Transverse colon (tissue), 4 donors: ENCODE measurements around the gene TMEM129. TPM values are rescaled to one million over a fixed set of nuclear protein-coding genes. Genes with fewer than 3 reads are reported as not detected.
A peak's percentile ranks its signal among the peaks of the same experiment; 100 is the strongest.

Source experiments
- DNase-seq: peaks from one replicate; pipeline ENCODE4 v3.0.0-alpha.2; 2019
- H3K27ac ChIP-seq, 4 donors: fragments of 200-600 bp; sonication (generic); 2 replicates each; pipeline ENCODE4 v1.5.1; 2016 to 2018; ENCODE audit warnings: inconsistent platforms in 4 of 4
- H3K27me3 ChIP-seq: fragments of 200-600 bp; sonication (generic); 2 replicates; pipeline ENCODE4 v1.5.1; 2017; ENCODE audit warnings: inconsistent platforms
- H3K36me3 ChIP-seq, 4 donors: fragments of 200-600 bp; sonication (generic); 2 replicates each; pipeline ENCODE4 v1.5.1; 2017 to 2019; ENCODE audit warnings: inconsistent platforms in 4 of 4
- H3K4me1 ChIP-seq, 4 donors: fragments of 200-600 bp; sonication (generic); 2 replicates each; pipeline ENCODE4 v1.5.1; 2017 to 2020; ENCODE audit warnings: inconsistent platforms in 4 of 4
- H3K4me3 ChIP-seq, 4 donors: fragments of 200-600 bp; sonication (generic); 1 replicate in 1 of 4; 2 replicates in 3 of 4; pipeline versions ENCODE4 v1.5.1 to v1.6.1; 2017 to 2019; ENCODE audit warnings: inconsistent platforms in 4 of 4
- H3K9me3 ChIP-seq, 2 donors: fragments of 200-600 bp; sonication (generic); 2 replicates each; pipeline ENCODE4 v1.5.1; 2017 to 2019; ENCODE audit warnings: inconsistent platforms in 2 of 2
- EP300 ChIP-seq: sonication (generic); formaldehyde crosslinking; IDR thresholded peaks from one replicate; pipeline ENCODE4 v1.6.1; 2017; ENCODE audit warnings: antibody characterized with exemption, low read depth
- POLR2A ChIP-seq: fragments of 450-650 bp; IDR thresholded peaks from one replicate; pipeline ENCODE4 v1.6.1; 2016; ENCODE audit warnings: antibody characterized with exemption, mild to moderate bottlenecking, moderate library complexity
- POLR2AphosphoS5 ChIP-seq, 3 donors: sonication (generic); formaldehyde crosslinking; IDR thresholded peaks; one replicate each; pipeline ENCODE4 v1.6.1; 2016; ENCODE audit warnings: antibody characterized with exemption in 3 of 3
- WGBS, 2 donors: methylation state at CpG; one replicate each; pipeline ENCODE4 v1.1.5; 2018; ENCODE audit warnings: low coverage in 1 of 2; 5-methylcytosine and 5-hydroxymethylcytosine counted together
- in situ Hi-C, 4 donors: fragments of 200-750 bp; cut with MboI; loops; one replicate each; pipeline versions ENCODE4 v1.15.0 to v1.15.1; 2017; ENCODE audit warnings: low sequenced_read_pairs in 3 of 4, low pct_ligation_motif_present in 1 of 4, low pct_unique_long_range_greater_than_20kb in 1 of 4
- intact Hi-C: fragments of 100-400 bp; cut with DNase I; formaldehyde crosslinking; loops from one replicate; pipeline ENCODE4 v1.15.1; 2023; ENCODE audit warnings: low total_unique reads
- total RNA-seq, 4 donors: library from RNA; depleted of rRNA; stranded (reverse); fragments of >200 nt; gene quantifications; one replicate each; pipeline ENCODE4 v1.1.0, GENCODE V29; 2016
- TF ChIP-seq, protein P1 (sequence below), 5 experiments: fragments of 200-600 bp in 3 of 5; fragments of 450-650 bp in 2 of 5; sonication (generic) in 3 of 5; IDR thresholded peaks; 1 replicate in 2 of 5; 2 replicates in 3 of 5; pipeline ENCODE4 v1.5.1; 2016 to 2017; ENCODE audit warnings: antibody characterized with exemption in 5 of 5, inconsistent platforms in 3 of 5, mild to moderate bottlenecking in 2 of 5, moderate library complexity in 1 of 5

Gene TMEM129, protein sequence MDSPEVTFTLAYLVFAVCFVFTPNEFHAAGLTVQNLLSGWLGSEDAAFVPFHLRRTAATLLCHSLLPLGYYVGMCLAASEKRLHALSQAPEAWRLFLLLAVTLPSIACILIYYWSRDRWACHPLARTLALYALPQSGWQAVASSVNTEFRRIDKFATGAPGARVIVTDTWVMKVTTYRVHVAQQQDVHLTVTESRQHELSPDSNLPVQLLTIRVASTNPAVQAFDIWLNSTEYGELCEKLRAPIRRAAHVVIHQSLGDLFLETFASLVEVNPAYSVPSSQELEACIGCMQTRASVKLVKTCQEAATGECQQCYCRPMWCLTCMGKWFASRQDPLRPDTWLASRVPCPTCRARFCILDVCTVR
- 100 to 1,000 TPM in 1 of 4 donors, 10 to 100 TPM in 3; 66.1 to 116 (median 86.6) TPM for total RNA-seq

DNA sequence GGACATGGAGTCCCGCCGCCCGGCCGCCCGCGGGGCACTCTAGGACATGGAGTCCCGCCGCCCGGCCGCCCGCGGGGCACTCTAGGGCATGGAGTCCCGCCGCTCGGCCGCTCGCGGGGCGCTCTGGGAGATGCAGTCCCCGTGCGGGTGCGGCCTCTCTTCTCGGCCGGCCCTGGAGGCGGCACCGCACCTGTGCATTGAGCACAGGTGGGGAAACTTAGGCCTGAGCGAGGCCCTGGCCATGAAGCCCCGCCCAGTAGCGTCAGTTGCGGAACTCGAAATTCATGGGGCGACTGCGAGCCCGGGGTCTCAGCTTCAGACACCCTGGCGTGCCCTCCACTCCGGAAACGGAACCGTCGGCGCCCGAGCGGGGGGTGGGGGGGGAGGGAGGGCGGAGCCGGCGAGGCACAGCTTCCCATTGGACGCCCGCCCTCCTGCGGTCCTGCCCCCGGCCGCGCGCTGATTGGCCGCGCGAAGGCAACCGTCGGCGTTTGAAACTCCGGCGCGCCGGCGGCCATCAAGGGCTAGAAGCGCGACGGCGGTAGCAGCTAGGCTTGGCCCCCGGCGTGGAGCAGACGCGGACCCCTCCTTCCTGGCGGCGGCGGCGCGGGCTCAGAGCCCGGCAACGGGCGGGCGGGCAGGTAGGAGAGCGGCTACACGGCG lies at the start of gene TMEM129, which contains the start of gene TACC3:
TMEM129 (minus strand) TSS at position 321 of the 663 bp plus-strand sequence. CDS start 486 bp downstream, outside the sequence.
TACC3 (plus strand) TSS at position 519 of the 663 bp plus-strand sequence. CDS start 1,901 bp downstream, outside the sequence.
- H3K4me1 ChIP-seq = peaks cover 12 to 40% (median 32%) of the 10 kb centered on the region in 4 donors
- in situ Hi-C loops (no loop called here), intact Hi-C loops (no loop called here)
- H3K27ac ChIP-seq = peak within 1 kb of the TSS; percentile 94 to 99 (median 98)
- H3K4me3 ChIP-seq = peak within 1 kb of the TSS; percentile 34 to 82 (median 80)
- WGBS, 2 donors = 0% methylated on average over 28 of the region's 83 CpGs; no CpG with 5 or more reads in 1 of the 2 donors
- DNase-seq = peak; percentile 97
- TF ChIP-seq, protein P1, sequence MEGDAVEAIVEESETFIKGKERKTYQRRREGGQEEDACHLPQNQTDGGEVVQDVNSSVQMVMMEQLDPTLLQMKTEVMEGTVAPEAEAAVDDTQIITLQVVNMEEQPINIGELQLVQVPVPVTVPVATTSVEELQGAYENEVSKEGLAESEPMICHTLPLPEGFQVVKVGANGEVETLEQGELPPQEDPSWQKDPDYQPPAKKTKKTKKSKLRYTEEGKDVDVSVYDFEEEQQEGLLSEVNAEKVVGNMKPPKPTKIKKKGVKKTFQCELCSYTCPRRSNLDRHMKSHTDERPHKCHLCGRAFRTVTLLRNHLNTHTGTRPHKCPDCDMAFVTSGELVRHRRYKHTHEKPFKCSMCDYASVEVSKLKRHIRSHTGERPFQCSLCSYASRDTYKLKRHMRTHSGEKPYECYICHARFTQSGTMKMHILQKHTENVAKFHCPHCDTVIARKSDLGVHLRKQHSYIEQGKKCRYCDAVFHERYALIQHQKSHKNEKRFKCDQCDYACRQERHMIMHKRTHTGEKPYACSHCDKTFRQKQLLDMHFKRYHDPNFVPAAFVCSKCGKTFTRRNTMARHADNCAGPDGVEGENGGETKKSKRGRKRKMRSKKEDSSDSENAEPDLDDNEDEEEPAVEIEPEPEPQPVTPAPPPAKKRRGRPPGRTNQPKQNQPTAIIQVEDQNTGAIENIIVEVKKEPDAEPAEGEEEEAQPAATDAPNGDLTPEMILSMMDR (IDR thresholded peaks at IDR 0.05) = no peak
- TF ChIP-seq POLR2A = peak; percentile 28
- peak; percentile 62 to 86 (median 81) for TF ChIP-seq POLR2AphosphoS5 (IDR thresholded peaks at IDR 0.05)
- H3K36me3 ChIP-seq = peaks cover 0 to 9% (median 0%) of the 10 kb centered on the region in 4 donors
- no peaks in the 10 kb centered on the region for H3K27me3 ChIP-seq
- H3K9me3 ChIP-seq = no peaks in the 10 kb centered on the region

DNA sequence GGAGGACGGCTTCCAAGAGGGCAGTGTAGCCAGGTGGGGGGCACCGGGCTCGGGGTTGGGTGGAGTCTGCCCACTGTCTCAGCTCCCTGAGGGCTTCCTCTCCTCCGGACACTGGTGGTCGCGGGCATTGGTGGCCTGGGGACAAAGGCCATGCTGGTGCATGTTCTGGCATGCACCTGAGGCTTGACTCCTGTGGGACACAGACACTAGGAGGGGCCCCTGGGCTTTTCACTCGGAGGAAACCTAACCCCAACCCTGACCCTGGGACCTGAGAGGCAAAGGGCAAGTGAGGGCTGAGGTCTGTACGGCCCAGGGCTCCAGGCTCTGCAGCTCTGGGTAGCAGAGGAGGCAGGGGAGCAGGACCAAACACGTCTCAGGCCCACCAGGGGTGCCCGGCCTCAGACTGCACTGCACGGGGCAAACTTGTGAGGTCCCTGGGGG lies 49.7 kb upstream of the TMEM129 start:
- in situ Hi-C loops = no loop called here
- TF ChIP-seq, protein P1 (IDR thresholded peaks at IDR 0.05) = no peak
- TF ChIP-seq POLR2AphosphoS5 (IDR thresholded peaks at IDR 0.05) (no peak), POLR2A (no peak), EP300 (no peak)
- WGBS, 2 donors = 67% methylated on average over 5 of the region's 11 CpGs; no CpG with 5 or more reads in 1 of the 2 donors

DNA sequence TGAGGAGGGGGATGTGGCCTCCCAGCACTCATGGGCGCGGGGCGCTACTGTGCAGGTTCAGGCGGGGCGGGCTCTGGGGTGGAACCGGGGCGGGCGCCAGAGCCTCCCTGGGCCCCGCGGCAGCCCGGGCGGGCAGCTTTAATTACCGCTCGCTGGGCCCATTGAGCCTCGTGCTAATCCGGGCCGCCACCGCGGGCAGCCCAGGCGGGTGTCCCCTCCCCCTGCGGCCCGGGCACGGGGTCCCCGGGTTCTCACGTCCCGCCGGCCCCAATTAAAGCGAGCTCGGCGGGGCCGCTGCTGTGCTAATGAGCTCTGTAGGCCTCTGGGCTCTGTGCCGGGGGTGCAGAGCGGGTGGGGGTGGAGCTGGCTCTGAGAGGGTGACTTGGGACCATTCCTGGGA lies 49.1 kb upstream of the TMEM129 start:
- TF ChIP-seq POLR2A (no peak), EP300 (no peak), POLR2AphosphoS5 (IDR thresholded peaks at IDR 0.05) (no peak)
- TF ChIP-seq, protein P1 (IDR thresholded peaks at IDR 0.05) = no peak
- no peak overlapping the region for H3K4me3 ChIP-seq
- peaks cover 5 to 18% (median 11%) of the 10 kb centered on the region in 4 donors for H3K4me1 ChIP-seq
- 56% methylated on average over 15 of the region's 33 CpGs; no CpG with 5 or more reads in 1 of the 2 donors for WGBS, 2 donors
- H3K27ac ChIP-seq = no peak overlapping the region
- H3K9me3 ChIP-seq = no peaks in the 10 kb centered on the region
- no peak for DNase-seq
- intact Hi-C loops = no loop called here
- in situ Hi-C loops = no loop called here
- H3K36me3 ChIP-seq = no peaks in the 10 kb centered on the region
- H3K27me3 ChIP-seq = peaks cover 77% of the 10 kb centered on the region

More for the DNA sequence above, 49.7 kb upstream of the TMEM129 start:
- DNase-seq = no peak
- H3K4me3 ChIP-seq = no peak overlapping the region
- peaks cover 5 to 18% (median 11%) of the 10 kb centered on the region in 4 donors for H3K4me1 ChIP-seq
- H3K27me3 ChIP-seq = peaks cover 71% of the 10 kb centered on the region
- intact Hi-C loops = no loop called here
- no peaks in the 10 kb centered on the region for H3K36me3 ChIP-seq
- H3K9me3 ChIP-seq = no peaks in the 10 kb centered on the region
- H3K27ac ChIP-seq = no peak overlapping the region

DNA sequence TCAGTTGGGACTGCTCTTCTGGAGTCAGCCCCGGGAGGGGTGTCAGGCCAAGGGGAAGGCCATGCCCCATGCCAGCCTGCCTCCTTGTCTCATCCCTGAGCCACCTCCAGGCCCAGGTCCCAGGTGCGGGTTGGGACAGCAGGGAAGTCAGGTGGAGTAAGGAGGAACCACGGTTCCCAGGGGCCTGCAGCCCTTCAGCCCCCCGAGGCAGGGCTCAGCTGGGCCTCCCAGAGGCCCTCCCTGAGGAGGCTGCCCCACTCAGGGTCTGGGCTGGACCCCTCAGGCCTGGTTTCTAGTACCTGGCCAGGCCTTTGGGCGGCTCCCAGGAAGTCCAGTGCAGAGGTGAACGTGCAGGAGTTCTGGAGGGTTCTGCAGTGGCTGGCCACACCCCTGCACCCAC lies 48.6 kb upstream of the TMEM129 start:
- no peak for DNase-seq
- TF ChIP-seq EP300 (no peak), POLR2AphosphoS5 (IDR thresholded peaks at IDR 0.05) (no peak), POLR2A (no peak)
- TF ChIP-seq, protein P1 (IDR thresholded peaks at IDR 0.05) = no peak
- Histone ChIP-seq H3K4me1 (peaks cover 5 to 18% (median 11%) of the 10 kb centered on the region in 4 donors), H3K9me3 (no peaks in the 10 kb centered on the region), H3K4me3 (no peak overlapping the region), H3K27ac (no peak overlapping the region), H3K27me3 (peaks cover 82% of the 10 kb centered on the region), H3K36me3 (no peaks in the 10 kb centered on the region)
- in situ Hi-C loops (no loop called here), intact Hi-C loops (no loop called here)
- WGBS, 2 donors = 63% methylated on average over 6 of the region's 6 CpGs; no CpG with 5 or more reads in 1 of the 2 donors
